Hepatic stellate cell (primary cell): Measurements from ENCODE around the gene SLC10A4.
"Not testable (repeated sequence)": the region's sequence is repeated elsewhere in the genome, so short reads cannot be mapped to it uniquely, and the experiment has no call there.

Experiments used
- DNase-seq: peaks from one replicate; pipeline ENCODE4 v3.0.0; 2011; ENCODE audit warnings: low spot score

The SLC10A4 gene, protein sequence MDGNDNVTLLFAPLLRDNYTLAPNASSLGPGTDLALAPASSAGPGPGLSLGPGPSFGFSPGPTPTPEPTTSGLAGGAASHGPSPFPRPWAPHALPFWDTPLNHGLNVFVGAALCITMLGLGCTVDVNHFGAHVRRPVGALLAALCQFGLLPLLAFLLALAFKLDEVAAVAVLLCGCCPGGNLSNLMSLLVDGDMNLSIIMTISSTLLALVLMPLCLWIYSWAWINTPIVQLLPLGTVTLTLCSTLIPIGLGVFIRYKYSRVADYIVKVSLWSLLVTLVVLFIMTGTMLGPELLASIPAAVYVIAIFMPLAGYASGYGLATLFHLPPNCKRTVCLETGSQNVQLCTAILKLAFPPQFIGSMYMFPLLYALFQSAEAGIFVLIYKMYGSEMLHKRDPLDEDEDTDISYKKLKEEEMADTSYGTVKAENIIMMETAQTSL

GRCh38 chr4:48483006-48483776, at the start of gene SLC10A4:
TSS of gene SLC10A4 (plus strand) at chr4:48483343. CDS start at chr4:48483562, 219 bp downstream.
- DNase-seq, result no peak

DNA sequence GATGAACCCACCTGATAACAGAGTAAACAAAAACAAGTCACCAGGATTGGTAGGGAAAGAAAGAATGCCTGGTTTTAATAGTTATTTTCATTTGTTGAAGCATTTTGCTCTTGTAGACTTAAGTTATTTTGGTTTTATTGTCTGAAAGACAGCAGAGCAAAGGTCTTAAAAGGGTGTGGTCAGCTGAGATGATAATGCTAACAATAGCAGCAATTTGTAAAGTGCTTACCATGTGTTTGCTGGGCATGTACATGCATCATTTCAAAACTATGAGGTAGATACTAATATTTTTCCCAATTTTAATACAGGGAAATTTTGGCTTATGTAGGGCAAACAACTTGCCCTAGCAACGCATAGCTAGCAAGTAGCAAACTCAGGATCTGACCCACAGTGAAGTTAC, 46.8 kb upstream of the SLC10A4 start:
- no peak for DNase-seq

DNA sequence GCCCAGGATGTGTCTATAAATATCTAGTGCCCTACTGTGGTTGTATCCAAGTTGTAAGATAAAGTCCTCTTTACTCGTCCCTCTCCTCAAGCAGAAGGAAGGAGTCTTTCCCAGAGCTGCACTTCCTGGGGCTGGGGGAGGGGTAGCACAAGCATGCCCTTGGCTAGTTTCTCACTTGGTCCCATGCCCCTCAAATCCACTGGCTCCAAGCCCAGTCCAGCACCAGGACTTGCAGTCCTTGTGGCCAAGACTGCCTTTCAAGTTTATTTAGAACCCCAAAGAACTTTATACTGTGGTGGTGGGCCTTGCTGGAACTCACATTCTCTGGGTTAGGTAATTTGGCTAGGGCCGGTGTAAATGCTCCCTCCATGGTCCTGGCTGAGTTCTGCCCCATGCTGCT, 43.2 kb upstream of the SLC10A4 start:
- DNase-seq, result no peak

GRCh38 chr4:48440914-48441313, 42.2 kb upstream of the SLC10A4 start:
- not testable (repeated sequence) for DNase-seq

- no peak for DNase-seq
Observed at GRCh38 chr4:48445704-48446103, 37.4 kb upstream of the SLC10A4 start.

GRCh38 chr4:48446642-48447041, 36.5 kb upstream of the SLC10A4 start:
- no peak for DNase-seq

- no peak for DNase-seq
Observed at GRCh38 chr4:48449151-48449550, 34.0 kb upstream of the SLC10A4 start.

GRCh38 chr4:48450740-48451139, 32.4 kb upstream of the SLC10A4 start:
- DNase-seq, result no peak

- not testable (repeated sequence) for DNase-seq
Observed at GRCh38 chr4:48451656-48452055, 31.5 kb upstream of the SLC10A4 start.

DNA sequence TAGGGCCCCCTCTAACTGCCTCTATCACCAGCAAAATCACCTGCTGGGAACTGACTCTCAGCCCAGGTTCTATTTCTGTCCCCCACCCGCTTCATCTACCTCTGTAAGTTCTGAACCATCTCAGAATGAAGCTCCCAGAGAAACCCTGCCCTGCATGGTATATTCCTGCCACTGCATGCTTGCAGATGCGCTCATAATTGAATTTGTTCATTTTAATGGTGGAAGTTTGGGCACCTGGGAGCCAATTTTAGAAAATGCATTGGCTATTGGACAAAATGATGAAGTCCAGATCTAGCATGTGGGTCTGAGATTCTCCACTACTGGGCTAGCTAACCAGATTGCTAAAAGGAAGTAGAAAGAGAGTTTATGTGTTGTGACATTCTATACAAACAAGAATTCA, 28.6 kb upstream of the SLC10A4 start:
- DNase-seq, result no peak

- no peak for DNase-seq
Observed at GRCh38 chr4:48461000-48461399, 22.1 kb upstream of the SLC10A4 start.

DNA sequence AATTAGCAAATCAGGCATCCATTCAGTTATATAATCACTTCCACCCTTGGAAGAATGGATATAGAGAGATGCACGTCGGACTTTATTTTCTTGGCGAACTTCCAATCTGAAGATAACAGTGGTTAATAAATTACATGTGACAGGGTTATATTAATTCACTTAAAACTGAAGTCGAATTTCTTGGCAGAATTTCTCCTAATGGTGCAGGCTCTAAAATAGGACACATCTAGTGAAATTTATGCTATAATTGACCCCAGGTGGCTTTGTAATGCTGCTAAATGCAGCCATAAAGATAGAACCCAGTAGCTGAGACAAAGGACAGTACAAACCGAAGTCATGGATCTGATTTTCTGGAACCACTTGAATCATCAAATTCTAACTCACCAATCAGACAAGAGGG, 20.8 kb upstream of the SLC10A4 start:
- DNase-seq, result no peak

GRCh38 chr4:48467442-48467841, 15.7 kb upstream of the SLC10A4 start:
- no peak for DNase-seq

- no peak for DNase-seq
Observed at GRCh38 chr4:48467891-48468290, 15.3 kb upstream of the SLC10A4 start.

- no peak for DNase-seq
Observed at GRCh38 chr4:48470137-48470536, 13.0 kb upstream of the SLC10A4 start.

DNA sequence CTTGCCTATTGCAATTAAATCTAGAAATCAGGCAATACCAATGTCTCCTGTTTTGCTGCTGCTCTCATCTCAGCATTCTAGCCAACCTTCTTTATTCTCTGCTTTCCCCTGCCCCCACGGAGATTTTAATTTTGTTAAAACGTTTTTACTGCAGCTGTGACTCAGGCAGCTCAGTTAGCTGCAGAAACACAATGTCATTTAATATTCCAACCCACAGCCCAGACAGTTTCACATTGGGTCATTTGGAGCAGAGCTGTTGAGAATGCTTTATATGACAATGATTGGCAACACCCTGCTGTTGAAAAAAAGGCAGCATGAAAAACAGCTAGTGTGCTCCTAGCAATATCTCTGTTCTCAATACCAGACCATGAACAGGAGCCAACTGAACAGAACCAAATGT, 12.6 kb upstream of the SLC10A4 start:
- no peak for DNase-seq

DNA sequence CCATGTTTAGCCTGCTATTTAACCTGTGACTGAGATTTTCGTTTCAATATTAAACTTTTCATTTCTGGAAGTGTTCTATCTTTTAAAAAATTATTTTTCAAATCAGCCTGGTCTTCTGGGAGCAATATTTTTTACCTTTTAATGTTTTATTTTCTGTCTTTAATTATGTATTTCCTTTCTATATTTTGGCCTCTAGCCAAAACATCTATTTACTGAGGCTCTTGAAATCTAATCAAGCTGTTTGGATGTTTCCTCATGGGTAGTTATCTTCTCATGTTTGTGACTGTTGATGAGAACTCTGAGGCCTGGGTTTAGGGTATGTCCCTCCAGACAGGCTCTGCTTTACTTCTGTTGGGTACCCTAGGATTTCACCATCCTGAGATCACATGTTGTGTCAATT, 10.3 kb upstream of the SLC10A4 start:
- no peak for DNase-seq

DNA sequence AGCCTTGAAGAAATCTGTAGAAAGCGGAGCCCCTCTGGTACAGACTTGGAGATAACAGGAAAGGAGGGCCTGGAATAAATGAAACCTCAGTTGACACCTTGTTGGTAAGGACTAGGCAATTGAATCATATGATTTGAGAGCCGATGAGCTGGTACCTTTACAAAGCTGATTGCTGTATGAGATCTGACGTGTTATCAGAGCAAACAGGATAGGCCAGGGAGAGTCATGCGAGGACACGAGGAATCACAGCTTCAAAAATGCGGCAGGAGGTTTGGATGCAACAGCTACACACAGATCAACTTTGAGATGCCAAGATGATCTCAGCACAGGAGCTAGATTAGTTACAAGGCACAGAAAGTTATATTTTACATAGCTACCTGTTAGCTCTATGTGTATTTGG, 7.4 kb upstream of the SLC10A4 start:
- no peak for DNase-seq

- DNase-seq, result no peak
Observed at GRCh38 chr4:48478273-48478672, 4.9 kb upstream of the SLC10A4 start.

- no peak for DNase-seq
Observed at GRCh38 chr4:48481581-48481980, 1.6 kb upstream of the SLC10A4 start.

DNA sequence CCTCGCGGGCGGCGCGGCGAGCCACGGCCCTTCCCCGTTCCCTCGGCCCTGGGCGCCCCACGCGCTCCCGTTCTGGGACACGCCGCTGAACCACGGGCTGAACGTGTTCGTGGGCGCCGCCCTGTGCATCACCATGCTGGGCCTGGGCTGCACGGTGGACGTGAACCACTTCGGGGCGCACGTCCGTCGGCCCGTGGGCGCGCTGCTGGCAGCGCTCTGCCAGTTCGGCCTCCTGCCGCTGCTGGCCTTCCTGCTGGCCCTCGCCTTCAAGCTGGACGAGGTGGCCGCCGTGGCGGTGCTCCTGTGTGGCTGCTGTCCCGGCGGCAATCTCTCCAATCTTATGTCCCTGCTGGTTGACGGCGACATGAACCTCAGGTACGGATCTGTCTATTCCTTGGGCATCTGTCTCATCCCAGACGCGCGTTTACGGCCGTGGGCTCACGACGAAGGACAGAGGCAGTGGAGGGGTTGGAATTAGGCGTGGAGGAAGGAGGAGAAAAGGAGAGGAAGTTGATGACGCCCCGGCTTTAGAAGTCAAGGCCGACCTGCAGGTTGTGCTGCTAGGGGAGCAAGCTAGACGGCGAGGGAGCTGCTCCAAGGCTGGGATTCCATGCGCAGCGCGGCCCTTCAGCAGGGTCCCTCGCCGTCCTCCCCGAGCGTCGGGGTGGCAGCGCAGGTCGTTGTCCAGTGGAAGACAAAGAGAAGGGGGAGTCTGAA, 792 bp downstream of the SLC10A4 start:
- DNase-seq, result no peak

DNA sequence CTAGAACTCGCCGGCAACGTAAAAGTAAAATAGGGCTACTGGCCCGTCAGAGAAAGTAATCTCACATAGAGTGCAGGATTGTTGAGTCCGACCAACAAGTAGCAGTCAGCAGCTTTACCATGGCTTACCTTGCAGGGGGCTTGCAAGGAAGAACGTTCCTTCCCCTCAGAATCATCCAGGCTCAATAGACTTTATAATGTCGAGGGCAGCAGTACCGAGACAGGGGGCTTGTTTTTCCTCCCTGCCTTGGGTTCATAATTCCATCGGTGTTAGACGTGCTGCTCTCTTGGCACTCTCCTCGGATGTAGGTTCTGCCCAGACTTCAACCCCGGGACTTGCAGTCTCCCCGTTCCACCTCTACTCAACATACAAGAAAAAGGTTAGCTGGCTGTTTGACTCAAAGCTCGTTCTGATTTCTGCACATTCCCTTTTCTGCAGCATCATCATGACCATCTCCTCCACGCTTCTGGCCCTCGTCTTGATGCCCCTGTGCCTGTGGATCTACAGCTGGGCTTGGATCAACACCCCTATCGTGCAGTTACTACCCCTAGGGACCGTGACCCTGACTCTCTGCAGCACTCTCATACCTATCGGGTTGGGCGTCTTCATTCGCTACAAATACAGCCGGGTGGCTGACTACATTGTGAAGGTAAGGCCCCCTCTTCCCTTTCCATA, 1.5 kb downstream of the SLC10A4 start:
- DNase-seq, result no peak
